Natural killer cell (primary cell): ENCODE measurements around the gene HELLS. TPM values are rescaled to one million over a fixed set of nuclear protein-coding genes. Genes with fewer than 3 reads are reported as not detected.
"Not testable (repeated sequence)": the region's sequence is repeated elsewhere in the genome, so short reads cannot be mapped to it uniquely, and the experiment has no call there.

Experiments used
- ATAC-seq, 3 donors: fragments of 150-1000 bp in 2 of 3; fragments of 200-7000 bp in 1 of 3; cut with Tn5 transposase; 1 replicate in 1 of 3; 2 replicates in 2 of 3; pipeline ENCODE4 v1.10.0; 2021; ENCODE audit warnings: mild to moderate bottlenecking in 2 of 3, moderate library complexity in 2 of 3
- DNase-seq, 2 donors: peaks; one replicate each; pipeline versions ENCODE4 v3.0.0 to v3.0.0-alpha.2; 2013 to 2021; ENCODE audit warnings: mixed read lengths in 1 of 2
- H3K27ac ChIP-seq: one replicate; pipeline ENCODE4 v1.5.1; 2013; ENCODE audit warnings: mild to moderate bottlenecking, low read length
- H3K27me3 ChIP-seq: one replicate; pipeline ENCODE4 v1.6.1; 2013; ENCODE audit warnings: low read length; ENCODE audit not compliant: control insufficient read depth, insufficient read depth
- H3K36me3 ChIP-seq: one replicate; pipeline ENCODE4 v1.6.1; 2013; ENCODE audit warnings: low read length; ENCODE audit not compliant: control insufficient read depth, insufficient read depth
- H3K4me1 ChIP-seq: one replicate; pipeline ENCODE4 v1.6.1; 2013; ENCODE audit warnings: low read length; ENCODE audit not compliant: control insufficient read depth, insufficient read depth
- H3K4me3 ChIP-seq: one replicate; pipeline ENCODE4 v1.5.1; 2013; ENCODE audit warnings: low read length
- H3K9me3 ChIP-seq: one replicate; pipeline ENCODE4 v1.6.1; 2013; ENCODE audit warnings: low read length; ENCODE audit not compliant: control insufficient read depth, insufficient read depth
- H3K27ac Mint-ChIP-seq, 2 donors: one replicate each; pipeline ENCODE4 v1.8.0; 2022; ENCODE audit warnings: mild to moderate bottlenecking in 2 of 2, mixed read lengths in 2 of 2, moderate library complexity in 1 of 2
- H3K27me3 Mint-ChIP-seq, 2 donors: one replicate each; pipeline ENCODE4 v1.8.0; 2022; ENCODE audit warnings: low read depth in 2 of 2, mixed read lengths in 2 of 2
- H3K36me3 Mint-ChIP-seq: one replicate; pipeline ENCODE4 v1.8.0; 2022; ENCODE audit warnings: mixed read lengths
- H3K4me1 Mint-ChIP-seq, 2 donors: one replicate each; pipeline ENCODE4 v1.8.0; 2022; ENCODE audit warnings: mixed read lengths in 2 of 2
- H3K4me3 Mint-ChIP-seq: one replicate; pipeline ENCODE4 v1.8.0; 2022; ENCODE audit warnings: mild to moderate bottlenecking, moderate library complexity, mixed read lengths
- H3K9me3 Mint-ChIP-seq, 2 donors: one replicate each; pipeline ENCODE4 v1.8.0; 2022; ENCODE audit warnings: mixed read lengths in 2 of 2
- CTCF ChIP-seq: fragments of 200-600 bp; IDR thresholded peaks from one replicate; pipeline ENCODE4 v1.8.0; 2022; ENCODE audit warnings: antibody characterized with exemption
- WGBS: methylation state at CpG from one replicate; pipeline ENCODE4 v1.1.7; 2013; ENCODE audit warnings: missing lambda C conversion rate; ENCODE audit not compliant: insufficient coverage; 5-methylcytosine and 5-hydroxymethylcytosine counted together
- intact Hi-C: fragments of 100-400 bp; cut with micrococcal nuclease; formaldehyde crosslinking; loops from one replicate; pipeline ENCODE4 v1.14.2; 2022
- total RNA-seq, 4 donors: library from RNA; stranded (reverse); fragments of 120-200 nt in 1 of 4; gene quantifications; one replicate each; pipeline versions ENCODE4 v1.2.3 to v1.2.4, GENCODE V29; 2013 to 2022

Gene HELLS
- total RNA-seq, 3 donors from 2014 or later (not counting 1 experiment from before 2014, with no cell fraction given), result 9.4 to 10.4 (median 10.2) TPM

- no peak overlapping the region for H3K27ac Mint-ChIP-seq
- Histone ChIP-seq H3K9me3 (no peaks in the 10 kb centered on the region), H3K27ac (no peak overlapping the region), H3K36me3 (no peaks in the 10 kb centered on the region), H3K27me3 (no peaks in the 10 kb centered on the region), H3K4me1 (no peaks in the 10 kb centered on the region), H3K4me3 (no peak overlapping the region)
- no peak for ATAC-seq
- no peaks in the 10 kb centered on the region for H3K4me1 Mint-ChIP-seq
- H3K4me3 Mint-ChIP-seq, result no peak overlapping the region
- H3K27me3 Mint-ChIP-seq, result peaks cover 0 to 4% of the 10 kb centered on the region in 2 donors
- WGBS, result 92% methylated on average over 1 of the region's 1 CpG
- DNase-seq, result no peak
- intact Hi-C loops, result no loop called here
- no peak for TF ChIP-seq CTCF
- H3K36me3 Mint-ChIP-seq, result no peaks in the 10 kb centered on the region
- no peaks in the 10 kb centered on the region for H3K9me3 Mint-ChIP-seq
Observed at GRCh38 chr10:94533027-94533426, 12.6 kb upstream of the HELLS start.

- H3K27me3 ChIP-seq, H3K36me3 ChIP-seq, ATAC-seq, H3K4me3 ChIP-seq, H3K27me3 Mint-ChIP-seq, DNase-seq, H3K9me3 ChIP-seq, H3K27ac Mint-ChIP-seq, H3K4me3 Mint-ChIP-seq, H3K9me3 Mint-ChIP-seq, H3K36me3 Mint-ChIP-seq, intact Hi-C loops, H3K27ac ChIP-seq: not testable (repeated sequence)
- H3K4me1 ChIP-seq, result peaks cover 19% of the 10 kb centered on the region
- H3K4me1 Mint-ChIP-seq, result peaks cover 24 to 25% of the 10 kb centered on the region in 2 donors
- WGBS, result 87% methylated on average over 2 of the region's 2 CpGs
Observed at GRCh38 chr10:94542282-94542681, 3.3 kb upstream of the HELLS start.

GRCh38 chr10:94546049-94546900 is 687 bp downstream of the HELLS start:
- TF ChIP-seq CTCF, result no peak
- peak in 1 of 2 donors; percentile 31 for DNase-seq

GRCh38 chr10:94546901-94547185 is 1.3 kb downstream of the HELLS start:
- H3K4me3 ChIP-seq, result no peak overlapping the region
- peak in 1 of 2 donors; percentile 11 for DNase-seq
- intact Hi-C loops, result no loop called here

More at GRCh38 chr10:94546049-94546900, 687 bp downstream of the HELLS start:
- 4% methylated on average over 25 of the region's 25 CpGs for WGBS
- Mint-ChIP-seq H3K36me3 (no peaks in the 10 kb centered on the region), H3K9me3 (no peaks in the 10 kb centered on the region), H3K27ac (peak overlapping the region; percentile 76 to 93), H3K4me1 (peaks cover 24 to 29% of the 10 kb centered on the region in 2 donors), H3K4me3 (peak overlapping the region; percentile 98), H3K27me3 (peaks cover 0 to 2% of the 10 kb centered on the region in 2 donors)
- Histone ChIP-seq H3K4me3 (peak overlapping the region; percentile 86), H3K36me3 (no peaks in the 10 kb centered on the region), H3K4me1 (peaks cover 19% of the 10 kb centered on the region), H3K27ac (no peak overlapping the region), H3K27me3 (no peaks in the 10 kb centered on the region), H3K9me3 (no peaks in the 10 kb centered on the region)
- ATAC-seq, result peak in 1 of 3 donors; percentile 16
- intact Hi-C loops, result no loop called here

More at GRCh38 chr10:94546901-94547185, 1.3 kb downstream of the HELLS start:
- Mint-ChIP-seq H3K9me3 (no peaks in the 10 kb centered on the region), H3K27ac (peak overlapping the region in 1 of 2 donors; percentile 76), H3K4me1 (peaks cover 24 to 29% of the 10 kb centered on the region in 2 donors), H3K36me3 (no peaks in the 10 kb centered on the region), H3K27me3 (peaks cover 0 to 2% of the 10 kb centered on the region in 2 donors), H3K4me3 (peak overlapping the region; percentile 98)
- no peak for ATAC-seq
- Histone ChIP-seq H3K27ac (no peak overlapping the region), H3K36me3 (no peaks in the 10 kb centered on the region), H3K27me3 (no peaks in the 10 kb centered on the region), H3K9me3 (no peaks in the 10 kb centered on the region), H3K4me1 (peaks cover 19% of the 10 kb centered on the region)
- 63% methylated on average over 1 of the region's 1 CpG for WGBS
- no peak for TF ChIP-seq CTCF
